ENCODE measurements around the gene PARN. TPM values are rescaled to one million over a fixed set of nuclear protein-coding genes. Genes with fewer than 3 reads are reported as not detected.

Gene PARN
- total RNA-seq, 3 donors from 2014 or later (not counting 1 experiment from before 2014, with no cell fraction given): 44.3 to 57.4 (median 45.1) TPM

DNA sequence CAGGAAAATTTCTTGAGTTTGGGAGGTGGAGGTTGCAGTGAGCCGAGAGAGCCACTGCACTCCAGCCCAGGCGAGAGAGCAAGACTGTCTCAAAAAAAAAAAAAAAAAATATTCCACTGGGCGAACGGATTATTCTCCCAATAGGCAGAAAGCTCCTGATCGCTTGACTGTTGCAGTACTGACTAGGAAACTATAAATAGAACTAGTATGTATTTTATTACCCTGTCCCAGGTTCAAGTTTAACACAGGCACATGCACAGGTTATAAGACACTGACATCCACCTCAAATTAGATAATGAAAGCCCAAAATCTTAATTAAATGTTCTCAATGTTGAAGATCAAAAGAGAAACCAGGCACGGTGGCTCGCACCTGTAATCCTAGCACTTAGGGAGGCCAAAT lies 11.5 kb downstream of the PARN start:
- no peak overlapping the region for H3K27ac ChIP-seq (ENCODE audit: low read length)

GRCh38 chr16:14616280-14616679 lies 13.8 kb downstream of the PARN start:
- H3K27ac Mint-ChIP-seq: no peak overlapping the region
- H3K36me3 Mint-ChIP-seq: no peaks in the 10 kb centered on the region

More for the DNA sequence above, 11.5 kb downstream of the PARN start:
- H3K4me3 Mint-ChIP-seq: no peak overlapping the region
- H3K27ac Mint-ChIP-seq: no peak overlapping the region
- peaks cover 50% of the 10 kb centered on the region for H3K36me3 ChIP-seq (ENCODE audit: control insufficient read depth, insufficient read depth, low read length)
- DNase-seq (no peak), ATAC-seq (no peak)
- H3K27me3 ChIP-seq (ENCODE audit: control insufficient read depth, insufficient read depth, low read length): no peaks in the 10 kb centered on the region
- H3K9me3 Mint-ChIP-seq: no peaks in the 10 kb centered on the region
- intact Hi-C loops (cut with micrococcal nuclease): no loop called here
- H3K4me1 ChIP-seq (ENCODE audit: control insufficient read depth, insufficient read depth, low read length): no peaks in the 10 kb centered on the region
- H3K4me3 ChIP-seq (ENCODE audit: low read length): no peak overlapping the region
- H3K36me3 Mint-ChIP-seq: no peaks in the 10 kb centered on the region
- no peaks in the 10 kb centered on the region for H3K27me3 Mint-ChIP-seq (ENCODE audit: low read depth in 2 of 2)
- H3K4me1 Mint-ChIP-seq: peaks cover 0 to 3% of the 10 kb centered on the region in 2 donors
- TF ChIP-seq, protein P1, sequence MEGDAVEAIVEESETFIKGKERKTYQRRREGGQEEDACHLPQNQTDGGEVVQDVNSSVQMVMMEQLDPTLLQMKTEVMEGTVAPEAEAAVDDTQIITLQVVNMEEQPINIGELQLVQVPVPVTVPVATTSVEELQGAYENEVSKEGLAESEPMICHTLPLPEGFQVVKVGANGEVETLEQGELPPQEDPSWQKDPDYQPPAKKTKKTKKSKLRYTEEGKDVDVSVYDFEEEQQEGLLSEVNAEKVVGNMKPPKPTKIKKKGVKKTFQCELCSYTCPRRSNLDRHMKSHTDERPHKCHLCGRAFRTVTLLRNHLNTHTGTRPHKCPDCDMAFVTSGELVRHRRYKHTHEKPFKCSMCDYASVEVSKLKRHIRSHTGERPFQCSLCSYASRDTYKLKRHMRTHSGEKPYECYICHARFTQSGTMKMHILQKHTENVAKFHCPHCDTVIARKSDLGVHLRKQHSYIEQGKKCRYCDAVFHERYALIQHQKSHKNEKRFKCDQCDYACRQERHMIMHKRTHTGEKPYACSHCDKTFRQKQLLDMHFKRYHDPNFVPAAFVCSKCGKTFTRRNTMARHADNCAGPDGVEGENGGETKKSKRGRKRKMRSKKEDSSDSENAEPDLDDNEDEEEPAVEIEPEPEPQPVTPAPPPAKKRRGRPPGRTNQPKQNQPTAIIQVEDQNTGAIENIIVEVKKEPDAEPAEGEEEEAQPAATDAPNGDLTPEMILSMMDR (IDR thresholded peaks at IDR 0.05): no peak
- 96% methylated on average over 4 of the region's 7 CpGs for WGBS (ENCODE audit: insufficient coverage)
- H3K9me3 ChIP-seq (ENCODE audit: control insufficient read depth, insufficient read depth, low read length): no peaks in the 10 kb centered on the region

DNA sequence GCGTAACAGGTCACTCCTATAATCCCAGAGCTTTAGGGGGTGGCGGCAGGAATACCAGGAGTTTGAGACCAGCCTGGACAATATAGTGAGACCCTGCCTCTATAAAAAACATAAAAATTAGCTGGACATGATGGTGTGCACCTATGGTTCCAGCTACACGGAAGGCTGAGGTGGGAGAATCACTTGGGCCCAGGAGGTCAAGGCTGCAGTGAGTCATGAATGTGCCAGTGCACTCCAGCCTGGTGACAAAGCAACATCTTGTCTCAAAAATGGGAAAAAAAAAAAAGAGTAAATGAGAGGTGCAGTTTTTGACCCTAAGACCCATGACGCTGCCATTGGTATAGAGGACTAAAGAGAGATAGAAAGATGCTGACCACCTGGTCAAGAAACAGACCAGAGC lies 16.1 kb downstream of the PARN start:
- intact Hi-C loops (cut with micrococcal nuclease): no loop called here
- Histone ChIP-seq H3K27me3 (ENCODE audit: control insufficient read depth, insufficient read depth, low read length) (no peaks in the 10 kb centered on the region), H3K9me3 (ENCODE audit: control insufficient read depth, insufficient read depth, low read length) (no peaks in the 10 kb centered on the region), H3K4me3 (ENCODE audit: low read length) (no peak overlapping the region), H3K4me1 (ENCODE audit: control insufficient read depth, insufficient read depth, low read length) (no peaks in the 10 kb centered on the region), H3K27ac (ENCODE audit: low read length) (no peak overlapping the region), H3K36me3 (ENCODE audit: control insufficient read depth, insufficient read depth, low read length) (peaks cover 57% of the 10 kb centered on the region)
- TF ChIP-seq, protein P1 (IDR thresholded peaks at IDR 0.05): no peak
- DNase-seq (no peak), ATAC-seq (no peak)
- Mint-ChIP-seq H3K36me3 (peaks cover 6% of the 10 kb centered on the region), H3K27ac (no peak overlapping the region), H3K27me3 (ENCODE audit: low read depth in 2 of 2) (no peaks in the 10 kb centered on the region), H3K4me3 (no peak overlapping the region), H3K9me3 (no peaks in the 10 kb centered on the region), H3K4me1 (peaks cover 0 to 3% of the 10 kb centered on the region in 2 donors)
- WGBS (ENCODE audit: insufficient coverage): 99% methylated on average over 4 of the region's 4 CpGs

More at GRCh38 chr16:14616280-14616679, 13.8 kb downstream of the PARN start:
- H3K4me3 Mint-ChIP-seq: no peak overlapping the region
- Histone ChIP-seq H3K36me3 (ENCODE audit: control insufficient read depth, insufficient read depth, low read length) (peaks cover 47% of the 10 kb centered on the region), H3K4me1 (ENCODE audit: control insufficient read depth, insufficient read depth, low read length) (no peaks in the 10 kb centered on the region), H3K27ac (ENCODE audit: low read length) (no peak overlapping the region), H3K4me3 (ENCODE audit: low read length) (no peak overlapping the region), H3K9me3 (ENCODE audit: control insufficient read depth, insufficient read depth, low read length) (no peaks in the 10 kb centered on the region), H3K27me3 (ENCODE audit: control insufficient read depth, insufficient read depth, low read length) (no peaks in the 10 kb centered on the region)
- H3K9me3 Mint-ChIP-seq: no peaks in the 10 kb centered on the region
- H3K4me1 Mint-ChIP-seq: peaks cover 0 to 3% of the 10 kb centered on the region in 2 donors
- no peaks in the 10 kb centered on the region for H3K27me3 Mint-ChIP-seq (ENCODE audit: low read depth in 2 of 2)
- intact Hi-C loops (cut with micrococcal nuclease): no loop called here
- DNase-seq: no peak
- no peak for ATAC-seq
- 98% methylated on average over 4 of the region's 4 CpGs for WGBS (ENCODE audit: insufficient coverage)
- TF ChIP-seq, protein P1 (IDR thresholded peaks at IDR 0.05): no peak

DNA sequence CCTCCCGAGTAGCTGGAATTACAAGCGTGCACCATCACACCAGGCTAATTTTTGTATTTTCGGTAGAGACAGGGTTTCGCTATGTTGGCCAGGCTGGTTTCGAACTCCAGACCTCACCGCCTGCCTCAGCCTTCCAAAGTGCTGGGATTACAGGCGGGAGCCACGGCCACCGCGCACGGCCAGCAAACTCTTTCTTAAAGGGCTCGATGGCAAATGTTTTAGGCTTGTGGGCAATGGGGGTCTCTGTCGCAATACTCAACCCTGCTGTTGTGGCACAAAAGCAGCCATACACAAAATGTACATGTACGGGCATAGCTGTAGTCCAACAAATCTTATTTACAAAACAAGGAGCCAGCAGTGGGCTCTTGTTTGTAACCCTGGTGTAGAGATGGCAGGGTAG lies 18.4 kb downstream of the PARN start:
- Histone ChIP-seq H3K27ac (ENCODE audit: low read length) (no peak overlapping the region), H3K9me3 (ENCODE audit: control insufficient read depth, insufficient read depth, low read length) (no peaks in the 10 kb centered on the region), H3K27me3 (ENCODE audit: control insufficient read depth, insufficient read depth, low read length) (no peaks in the 10 kb centered on the region), H3K4me1 (ENCODE audit: control insufficient read depth, insufficient read depth, low read length) (no peaks in the 10 kb centered on the region), H3K4me3 (ENCODE audit: low read length) (no peak overlapping the region), H3K36me3 (ENCODE audit: control insufficient read depth, insufficient read depth, low read length) (peaks cover 62% of the 10 kb centered on the region)
- Mint-ChIP-seq H3K4me3 (no peak overlapping the region), H3K9me3 (no peaks in the 10 kb centered on the region), H3K4me1 (no peaks in the 10 kb centered on the region), H3K27ac (no peak overlapping the region), H3K36me3 (peaks cover 6% of the 10 kb centered on the region), H3K27me3 (ENCODE audit: low read depth in 2 of 2) (no peaks in the 10 kb centered on the region)
- DNase-seq (no peak), ATAC-seq (no peak)
- intact Hi-C loops (cut with micrococcal nuclease): no loop called here
- TF ChIP-seq, protein P1 (IDR thresholded peaks at IDR 0.05): no peak
- 99% methylated on average over 13 of the region's 14 CpGs for WGBS (ENCODE audit: insufficient coverage)

All from natural killer cell (primary cell).